HG03354 (cell line): ENCODE data around the gene PLEKHA3.

Experiments
- ATAC-seq: cut with Tn5 transposase; IDR thresholded peaks from one replicate; pipeline ENCODE4 v1.9.1; 2021; ENCODE audit warnings: mild to moderate bottlenecking; ENCODE audit not compliant: unreplicated experiment, poor library complexity, severe bottlenecking

Gene PLEKHA3

GRCh38 chr2:178478130-178478438, 2.2 kb upstream of the PLEKHA3 start:
- ATAC-seq, result peak; percentile 8

DNA sequence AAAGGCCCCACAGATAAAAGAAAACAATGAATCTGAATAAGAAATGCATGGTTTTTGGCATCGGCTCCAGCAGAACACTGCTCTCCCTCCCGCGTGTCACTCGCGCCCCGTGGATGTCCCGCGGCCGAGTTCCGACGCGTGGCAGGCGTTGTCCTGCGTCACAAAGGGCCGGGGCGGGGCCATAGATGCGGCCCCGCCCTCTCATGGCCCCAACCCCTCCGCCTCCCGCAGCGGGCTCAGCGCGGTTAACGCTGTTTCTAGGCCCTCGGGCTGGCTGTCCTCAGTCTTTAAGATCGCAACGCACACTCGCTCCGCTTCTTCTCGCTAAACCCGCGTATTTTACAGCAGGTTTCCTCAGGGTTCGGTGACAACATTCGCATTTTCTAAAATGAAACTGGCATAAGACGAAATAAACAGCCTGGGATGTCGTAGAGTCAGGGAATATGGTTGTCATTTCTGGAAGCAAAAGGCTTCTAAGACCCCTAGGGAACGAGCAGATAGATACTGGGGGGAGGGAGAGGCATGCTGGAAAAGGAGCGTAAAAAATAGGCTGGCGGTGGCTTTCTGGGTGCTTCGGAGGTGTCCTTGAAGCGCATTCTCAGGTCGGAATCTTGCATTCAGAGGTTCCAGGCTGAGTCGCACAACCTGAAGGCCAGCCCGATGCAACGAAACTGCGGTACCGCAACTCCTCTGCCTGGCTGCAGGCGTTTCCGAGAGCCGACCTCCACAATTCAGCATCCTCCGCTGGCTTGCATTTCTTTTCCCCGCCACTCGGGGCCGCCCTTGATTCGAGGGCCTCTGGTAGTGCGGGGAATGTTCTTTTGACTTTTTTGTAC, 1.6 kb upstream of the PLEKHA3 start, which contains the start of gene FKBP7:
Gene FKBP7 (minus strand): TSS at position 162 of the 836 bp plus-strand sequence. CDS start 101 bp downstream, at position 61.
- ATAC-seq, result peak; percentile 50

DNA sequence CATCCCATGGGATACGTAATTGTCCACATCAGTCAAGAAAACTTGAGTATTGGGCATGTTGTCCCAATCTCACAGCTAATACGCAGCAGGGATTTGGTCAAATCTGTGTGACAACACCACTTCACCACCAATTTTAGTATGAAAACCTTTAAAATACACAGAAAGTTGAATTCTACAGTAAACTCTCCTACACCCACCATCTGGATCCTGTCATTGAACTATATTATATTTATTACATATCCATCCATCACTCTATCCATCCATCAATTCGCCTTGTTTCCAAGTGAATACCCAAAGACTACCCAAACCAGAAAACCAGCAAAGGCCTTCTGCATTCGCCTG, 1.0 kb upstream of the PLEKHA3 start:
- no peak for ATAC-seq

- no peak for ATAC-seq
Measured at GRCh38 chr2:178479758-178480226, 465 bp upstream of the PLEKHA3 start.

- ATAC-seq, result peak; percentile 40
Measured at GRCh38 chr2:178482437-178482836, 2.2 kb downstream of the PLEKHA3 start.

DNA sequence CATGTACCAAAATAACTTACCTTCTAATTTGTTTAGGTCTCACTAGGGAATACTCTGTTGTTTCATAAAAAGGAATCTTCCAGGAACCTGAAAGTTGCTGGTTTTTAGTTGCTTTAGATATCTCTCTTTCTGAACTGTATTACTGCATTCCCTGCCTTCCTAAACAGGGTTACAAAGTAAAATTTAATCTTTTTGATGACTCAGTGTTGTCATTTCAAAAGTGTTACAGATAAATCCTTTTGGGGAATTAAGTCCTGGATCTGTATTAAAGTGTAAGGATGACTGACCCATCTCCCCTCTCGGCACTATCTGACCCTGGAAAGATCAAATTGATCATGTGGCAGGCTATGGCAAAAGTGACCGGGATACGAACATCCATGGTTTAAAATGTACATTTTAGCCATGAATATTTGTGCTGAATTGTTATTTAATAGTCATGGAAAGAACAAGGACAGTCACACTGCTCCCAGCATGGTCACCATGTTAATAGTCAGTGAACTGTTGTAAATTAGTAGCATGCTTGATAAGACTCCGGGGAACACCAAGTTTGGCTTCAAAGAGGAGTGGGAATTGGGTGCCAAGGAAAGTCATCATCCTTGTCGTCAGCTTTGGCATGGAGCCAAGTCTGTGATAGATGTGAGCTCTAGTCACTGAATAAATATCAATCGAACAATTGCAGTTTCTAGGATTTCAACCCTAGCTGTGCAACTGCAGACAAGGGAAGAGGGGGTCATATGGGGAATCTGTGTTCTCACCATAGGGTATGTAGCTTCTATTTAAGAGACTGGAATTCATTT, 4.2 kb downstream of the PLEKHA3 start:
- no peak for ATAC-seq

GRCh38 chr2:178485356-178485755, 5.1 kb downstream of the PLEKHA3 start:
- no peak for ATAC-seq

- ATAC-seq, result no peak
Measured at GRCh38 chr2:178491612-178492011, 11.4 kb downstream of the PLEKHA3 start.

- no peak for ATAC-seq
Measured at GRCh38 chr2:178496049-178496448, 15.8 kb downstream of the PLEKHA3 start.

- no peak for ATAC-seq
Measured at GRCh38 chr2:178498137-178498536, 17.9 kb downstream of the PLEKHA3 start.

GRCh38 chr2:178499640-178500039, 19.4 kb downstream of the PLEKHA3 start:
- no peak for ATAC-seq

GRCh38 chr2:178502751-178503150, 22.5 kb downstream of the PLEKHA3 start:
- no peak for ATAC-seq

- no peak for ATAC-seq
Measured at GRCh38 chr2:178506101-178506500, 25.8 kb downstream of the PLEKHA3 start.

DNA sequence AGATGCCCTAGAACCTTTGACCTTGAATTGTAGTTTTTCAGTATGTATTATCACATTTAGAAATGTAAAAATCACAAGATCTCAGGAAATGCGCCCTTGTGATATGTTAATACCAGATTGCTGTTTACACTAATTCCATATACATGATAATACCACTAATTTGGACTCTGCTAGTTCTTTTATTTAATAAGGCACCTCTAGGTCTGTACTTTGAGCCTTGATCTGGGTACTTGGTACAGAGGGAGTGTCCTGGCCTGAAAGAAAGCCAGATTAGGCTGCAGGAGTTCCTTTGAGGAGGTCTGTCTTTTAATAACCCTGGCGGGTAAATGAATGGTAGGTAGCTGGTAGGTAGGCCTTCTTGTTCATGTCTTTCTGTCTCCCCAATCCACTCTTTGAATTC, 26.3 kb downstream of the PLEKHA3 start:
- ATAC-seq, result no peak

GRCh38 chr2:178506949-178507348, 26.7 kb downstream of the PLEKHA3 start:
- ATAC-seq, result no peak

GRCh38 chr2:178508646-178509045, 28.4 kb downstream of the PLEKHA3 start:
- ATAC-seq, result no peak

GRCh38 chr2:178510384-178510783, 30.1 kb downstream of the PLEKHA3 start:
- no peak for ATAC-seq

DNA sequence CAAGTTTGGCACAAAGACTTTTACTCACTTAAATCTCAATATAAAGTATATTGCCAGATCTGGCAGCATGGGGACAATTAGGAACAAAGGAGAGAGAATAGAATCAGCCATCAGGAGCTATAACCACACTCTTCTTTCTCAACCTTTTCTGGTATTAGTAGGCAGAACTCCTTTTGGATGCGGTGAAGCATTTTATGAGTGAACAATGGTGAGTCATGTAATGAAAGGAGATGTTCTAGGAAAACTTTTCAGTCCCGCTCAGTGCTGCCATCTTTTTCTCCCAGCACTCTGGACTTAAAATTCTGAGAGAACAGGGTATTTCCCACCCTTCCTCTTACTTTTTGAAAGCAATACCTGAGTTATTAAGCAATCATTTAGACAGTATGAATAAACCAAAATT, 32.2 kb downstream of the PLEKHA3 start:
- ATAC-seq, result no peak

DNA sequence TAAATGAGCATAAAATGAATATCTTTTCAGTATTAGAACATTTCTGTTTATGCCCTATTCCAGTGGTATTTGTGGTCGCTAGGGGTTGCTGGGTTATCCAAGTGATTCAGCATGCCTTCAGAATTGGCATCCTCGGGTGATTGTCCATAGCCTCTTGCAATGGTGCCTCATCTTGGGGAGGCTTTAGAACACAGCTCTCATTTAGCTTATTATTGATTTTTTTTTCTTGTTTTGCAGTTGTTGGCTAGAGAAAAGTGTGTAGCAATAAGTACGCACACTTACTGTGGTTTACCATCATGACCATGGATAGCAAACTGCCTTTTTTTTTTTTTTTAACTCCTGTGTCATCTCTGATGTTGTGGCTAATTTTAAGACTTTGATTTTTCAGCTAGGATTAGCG, 33.6 kb downstream of the PLEKHA3 start:
- ATAC-seq, result no peak

DNA sequence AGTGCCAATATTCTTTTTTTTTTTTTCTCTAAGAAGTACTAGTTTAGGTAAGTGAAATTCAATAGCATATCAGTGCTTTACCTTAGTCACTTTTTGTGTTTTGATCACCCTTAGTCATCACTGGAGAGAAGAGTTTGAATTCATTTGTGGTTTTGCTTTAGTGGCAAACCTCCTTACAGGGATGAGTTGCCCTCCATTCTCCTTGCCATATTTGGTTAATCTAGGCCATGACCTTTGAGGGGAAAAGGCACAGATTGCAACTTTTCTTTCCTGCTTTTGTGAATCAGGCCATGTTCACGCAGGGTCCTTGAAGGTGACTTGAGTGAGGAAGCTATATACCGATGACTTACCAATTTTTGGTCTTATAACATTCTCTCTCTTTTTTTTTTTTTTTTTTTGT, 34.4 kb downstream of the PLEKHA3 start:
- no peak for ATAC-seq

DNA sequence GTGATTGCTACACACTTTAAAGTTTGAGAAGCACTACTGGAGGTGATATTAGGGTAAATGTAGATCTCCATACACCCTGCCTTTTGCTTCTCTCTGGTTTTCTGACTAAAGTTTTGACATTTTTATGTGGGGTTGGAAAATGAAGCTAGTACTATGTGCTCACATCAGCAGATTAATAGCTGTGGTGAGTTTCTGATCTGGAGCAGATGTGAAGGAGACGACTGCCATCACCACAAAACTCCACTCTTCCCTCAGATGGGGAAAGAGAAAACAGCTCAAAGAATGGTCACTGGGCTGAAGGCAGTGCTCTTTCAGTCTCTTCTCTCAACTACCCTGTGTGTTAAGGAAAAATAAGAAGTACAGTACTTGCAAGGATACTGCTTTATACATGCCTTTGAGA, 37.2 kb downstream of the PLEKHA3 start:
- ATAC-seq, result no peak
